H9 (cell line): ENCODE results near the gene FRYL. TPM values are rescaled to one million over a fixed set of nuclear protein-coding genes. Genes with fewer than 3 reads are reported as not detected.
A peak's percentile ranks its signal among the peaks of the same experiment; 100 is the strongest.

ENCODE experiments used
- DNase-seq: peaks from one replicate; pipeline ENCODE4 v3.0.0-alpha.2; 2017
- H2AFZ ChIP-seq: one replicate; pipeline ENCODE4 v1.6.1; 2013; ENCODE audit warnings: mild to moderate bottlenecking, low read length, control low read depth, moderate library complexity
- H2AK5ac ChIP-seq: 2 replicates; pipeline ENCODE4 v1.6.1; 2013; ENCODE audit warnings: low read length, control low read depth, mixed read lengths; ENCODE audit not compliant: insufficient read length
- H2BK120ac ChIP-seq: one replicate; pipeline ENCODE4 v1.6.1; 2013; ENCODE audit warnings: low read depth, mild to moderate bottlenecking, low read length, control low read depth, inconsistent platforms; ENCODE audit not compliant: poor library complexity, severe bottlenecking
- H2BK12ac ChIP-seq: 2 replicates; pipeline ENCODE4 v1.6.1; 2013; ENCODE audit warnings: low read length, control low read depth, mixed read lengths, low read depth; ENCODE audit not compliant: insufficient read length
- H2BK15ac ChIP-seq: 2 replicates; pipeline ENCODE4 v1.6.1; 2013; ENCODE audit warnings: low read depth, low read length, control low read depth
- H2BK20ac ChIP-seq: one replicate; pipeline ENCODE4 v1.6.1; 2013; ENCODE audit warnings: low read depth, mild to moderate bottlenecking, low read length, control low read depth, inconsistent platforms; ENCODE audit not compliant: poor library complexity, severe bottlenecking
- H2BK5ac ChIP-seq: 2 replicates; pipeline ENCODE4 v1.6.1; 2013; ENCODE audit warnings: low read length, control low read depth, mixed read lengths; ENCODE audit not compliant: insufficient read length
- H3K14ac ChIP-seq: 2 replicates; pipeline ENCODE4 v1.6.1; 2013; ENCODE audit warnings: low read length, control low read depth; ENCODE audit not compliant: insufficient read depth
- H3K18ac ChIP-seq: 2 replicates; pipeline ENCODE4 v1.6.1; 2013; ENCODE audit warnings: low read depth, mild to moderate bottlenecking, mixed read lengths, low read length, control low read depth; ENCODE audit not compliant: insufficient read length
- H3K23ac ChIP-seq: 2 replicates; pipeline ENCODE4 v1.6.1; 2013; ENCODE audit warnings: low read length, control low read depth, mixed read lengths, low read depth; ENCODE audit not compliant: insufficient read length
- H3K23me2 ChIP-seq: 2 replicates; pipeline ENCODE4 v1.6.1; 2013; ENCODE audit warnings: low read depth, mild to moderate bottlenecking, mixed read lengths, low read length, control low read depth; ENCODE audit not compliant: insufficient read length, poor library complexity, severe bottlenecking
- H3K27ac ChIP-seq: 2 replicates; pipeline ENCODE4 v1.5.1; 2013; ENCODE audit warnings: low read length, control low read depth, mixed read lengths, low read depth; ENCODE audit not compliant: insufficient read length
- H3K27me3 ChIP-seq: 2 replicates; pipeline ENCODE4 v1.6.1; 2013; ENCODE audit warnings: low read length, control low read depth, inconsistent platforms; ENCODE audit not compliant: insufficient read depth
- H3K4ac ChIP-seq: 2 replicates; pipeline ENCODE4 v1.6.1; 2013; ENCODE audit warnings: low read depth, mild to moderate bottlenecking, control low read depth, inconsistent platforms, low read length, moderate library complexity
- H3K4me1 ChIP-seq: 2 replicates; pipeline ENCODE4 v1.6.1; 2013; ENCODE audit warnings: low read length, control low read depth, inconsistent platforms; ENCODE audit not compliant: insufficient read depth
- H3K4me2 ChIP-seq: 2 replicates; pipeline ENCODE4 v1.6.1; 2013; ENCODE audit warnings: low read length, control low read depth, mixed read lengths; ENCODE audit not compliant: insufficient read length, insufficient read depth
- H3K56ac ChIP-seq: 2 replicates; pipeline ENCODE4 v1.6.1; 2013; ENCODE audit warnings: low read depth, mild to moderate bottlenecking, mixed read lengths, low read length, control low read depth; ENCODE audit not compliant: insufficient read length
- H3K79me1 ChIP-seq: 2 replicates; pipeline ENCODE4 v1.6.1; 2013; ENCODE audit warnings: low read depth, mild to moderate bottlenecking, moderate library complexity, low read length, control low read depth, inconsistent platforms; ENCODE audit not compliant: insufficient read depth, poor library complexity, severe bottlenecking
- H3K79me2 ChIP-seq: 2 replicates; pipeline ENCODE4 v1.6.1; 2013; ENCODE audit warnings: low read length, control low read depth, inconsistent platforms; ENCODE audit not compliant: insufficient read depth
- H3K9ac ChIP-seq: 2 replicates; pipeline ENCODE4 v1.6.1; 2013; ENCODE audit warnings: low read length, control low read depth, mixed read lengths; ENCODE audit not compliant: insufficient read length; ENCODE audit errors: extremely low read depth
- H3K9me3 ChIP-seq: one replicate; pipeline ENCODE4 v1.6.1; 2013; ENCODE audit warnings: low read depth, low read length, inconsistent platforms; ENCODE audit not compliant: control insufficient read depth
- H3T11ph ChIP-seq: one replicate; pipeline ENCODE4 v1.6.1; 2013; ENCODE audit warnings: mild to moderate bottlenecking, low read length, control low read depth, inconsistent platforms
- H4K20me1 ChIP-seq: one replicate; pipeline ENCODE4 v1.6.1; 2013; ENCODE audit not compliant: control insufficient read depth, insufficient read length, insufficient read depth
- H4K5ac ChIP-seq: 2 replicates; pipeline ENCODE4 v1.6.1; 2013; ENCODE audit warnings: low read depth, mild to moderate bottlenecking, mixed read lengths, low read length, control low read depth; ENCODE audit not compliant: insufficient read length
- H4K8ac ChIP-seq: replicated peaks from 2 replicates; pipeline ENCODE4 v1.6.1; 2013; ENCODE audit warnings: low read length, control low read depth, mixed read lengths, low read depth; ENCODE audit not compliant: insufficient read length
- H4K91ac ChIP-seq: 2 replicates; pipeline ENCODE4 v1.6.1; 2013; ENCODE audit warnings: low read depth, mild to moderate bottlenecking, moderate library complexity, mixed read lengths, low read length, control low read depth; ENCODE audit not compliant: insufficient read length
- H3K27ac Mint-ChIP-seq, 3 experiments: 2 replicates in 2 of 3; 3 replicates in 1 of 3; pipeline ENCODE4 v1.8.0; 2020 to 2021; ENCODE audit warnings: mixed read lengths in 3 of 3, mild to moderate bottlenecking in 1 of 3, moderate library complexity in 1 of 3
- H3K27me3 Mint-ChIP-seq: 2 replicates; pipeline ENCODE4 v1.8.0; 2021; ENCODE audit warnings: low read depth, mild to moderate bottlenecking, moderate library complexity, mixed read lengths
- H3K36me3 Mint-ChIP-seq, 3 experiments: 2 replicates in 2 of 3; 3 replicates in 1 of 3; pipeline ENCODE4 v1.8.0; 2020 to 2021; ENCODE audit warnings: low read depth in 3 of 3, mixed read lengths in 3 of 3; ENCODE audit not compliant: insufficient read depth in 1 of 3
- H3K4me1 Mint-ChIP-seq, 2 experiments: 2 replicates each; pipeline ENCODE4 v1.8.0; 2020; ENCODE audit warnings: mixed read lengths in 2 of 2
- H3K4me3 Mint-ChIP-seq, 2 experiments: 2 replicates in 1 of 2; 3 replicates in 1 of 2; pipeline ENCODE4 v1.8.0; 2020 to 2021; ENCODE audit warnings: mild to moderate bottlenecking in 2 of 2, mixed read lengths in 2 of 2, moderate library complexity in 1 of 2
- H3K9me3 Mint-ChIP-seq, 2 experiments: 2 replicates in 1 of 2; 3 replicates in 1 of 2; pipeline ENCODE4 v1.8.0; 2020; ENCODE audit warnings: mild to moderate bottlenecking in 2 of 2, mixed read lengths in 2 of 2, moderate library complexity in 1 of 2
- WGBS: extraction: QIAGEN DNeasy Blood & Tissue Kit; methylation state at CpG from one replicate; pipeline ENCODE4 v1.1.7; 2013; ENCODE audit warnings: missing lambda C conversion rate, low lambda C conversion rate, mixed read lengths; ENCODE audit not compliant: insufficient read length; ENCODE audit errors: extremely low coverage; 5-methylcytosine and 5-hydroxymethylcytosine counted together
- total RNA-seq: library from RNA; stranded (reverse); gene quantifications from 2 replicates; pipeline ENCODE4 v1.2.1, GENCODE V29; 2021
- TF ChIP-seq, protein P1 (sequence below): fragments of 200-600 bp; sonication (generic); conservative IDR thresholded peaks from 3 replicates; pipeline ENCODE4 v1.8.0; 2021; ENCODE audit warnings: antibody characterized with exemption, mild to moderate bottlenecking

The FRYL gene
- total RNA-seq, 1 experiment from 2014 or later = 31.5 TPM

DNA sequence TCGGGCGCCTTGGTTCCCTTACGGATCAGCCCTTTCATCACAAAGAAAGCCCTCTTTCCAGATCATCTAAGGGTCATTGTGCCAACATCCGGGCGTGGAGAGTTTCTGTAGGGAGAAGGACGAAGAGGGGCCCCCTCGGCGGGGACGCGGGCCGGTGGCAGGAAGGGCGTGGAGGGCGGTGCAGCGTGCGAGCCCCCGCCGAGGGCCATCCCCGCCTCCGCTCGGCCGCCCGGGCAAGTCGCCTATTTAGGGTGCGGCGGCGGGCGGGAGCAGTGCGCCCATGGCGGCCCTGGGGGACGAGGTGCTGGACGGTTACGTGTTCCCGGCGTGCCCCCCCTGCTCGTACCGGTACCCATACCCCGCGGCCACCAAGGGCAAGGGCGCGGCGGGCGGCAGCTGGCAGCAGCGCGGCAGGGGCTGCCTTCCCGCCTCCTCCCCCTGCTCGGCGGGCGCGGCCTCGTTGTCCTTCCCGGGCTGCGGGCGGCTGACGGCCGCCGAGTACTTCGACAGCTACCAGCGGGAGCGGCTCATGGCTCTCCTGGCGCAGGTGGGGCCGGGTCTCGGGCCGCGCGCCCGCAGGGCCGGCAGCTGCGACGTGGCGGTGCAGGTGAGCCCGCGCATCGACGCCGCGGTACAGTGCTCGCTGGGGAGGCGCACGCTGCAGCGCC, 289.9 kb downstream of the FRYL start, which contains the start of gene ZAR1:
TSS of gene ZAR1 (plus strand) at position 241 of the 668 bp plus-strand sequence. CDS start at position 281, 40 bp downstream.
- no peak within 1 kb of the TSS for H3K4ac ChIP-seq
- Mint-ChIP-seq H3K9me3 (no peaks in the 10 kb centered on the region), H3K27me3 (peaks cover 68% of the 10 kb centered on the region), H3K4me1 (peaks cover 5 to 9% of the 10 kb centered on the region in 2 experiments), H3K27ac (no peak within 1 kb of the TSS), H3K36me3 (no peaks in the 10 kb centered on the region), H3K4me3 (peak within 1 kb of the TSS; percentile 57 to 83)
- no peaks in the 10 kb centered on the region for H4K20me1 ChIP-seq
- H2AFZ ChIP-seq = no peak within 1 kb of the TSS
- no peak within 1 kb of the TSS for H3K23ac ChIP-seq
- H3K14ac ChIP-seq = no peak within 1 kb of the TSS
- no CpG with 5 or more reads among the region's 80 CpGs for WGBS
- H2BK20ac ChIP-seq = no peak within 1 kb of the TSS
- no peak within 1 kb of the TSS for H3K27ac ChIP-seq
- no peaks in the 10 kb centered on the region for H3K4me1 ChIP-seq
- no peak within 1 kb of the TSS; the same call in 1 of the 2 replicates for H2BK15ac ChIP-seq
- no peak within 1 kb of the TSS for H3T11ph ChIP-seq
- no peak within 1 kb of the TSS for H4K91ac ChIP-seq
- peak within 1 kb of the TSS; percentile 60 for H3K4me2 ChIP-seq
- H2BK5ac ChIP-seq = no peak within 1 kb of the TSS
- H3K23me2 ChIP-seq = peaks cover 5% of the 10 kb centered on the region
- TF ChIP-seq, protein P1, sequence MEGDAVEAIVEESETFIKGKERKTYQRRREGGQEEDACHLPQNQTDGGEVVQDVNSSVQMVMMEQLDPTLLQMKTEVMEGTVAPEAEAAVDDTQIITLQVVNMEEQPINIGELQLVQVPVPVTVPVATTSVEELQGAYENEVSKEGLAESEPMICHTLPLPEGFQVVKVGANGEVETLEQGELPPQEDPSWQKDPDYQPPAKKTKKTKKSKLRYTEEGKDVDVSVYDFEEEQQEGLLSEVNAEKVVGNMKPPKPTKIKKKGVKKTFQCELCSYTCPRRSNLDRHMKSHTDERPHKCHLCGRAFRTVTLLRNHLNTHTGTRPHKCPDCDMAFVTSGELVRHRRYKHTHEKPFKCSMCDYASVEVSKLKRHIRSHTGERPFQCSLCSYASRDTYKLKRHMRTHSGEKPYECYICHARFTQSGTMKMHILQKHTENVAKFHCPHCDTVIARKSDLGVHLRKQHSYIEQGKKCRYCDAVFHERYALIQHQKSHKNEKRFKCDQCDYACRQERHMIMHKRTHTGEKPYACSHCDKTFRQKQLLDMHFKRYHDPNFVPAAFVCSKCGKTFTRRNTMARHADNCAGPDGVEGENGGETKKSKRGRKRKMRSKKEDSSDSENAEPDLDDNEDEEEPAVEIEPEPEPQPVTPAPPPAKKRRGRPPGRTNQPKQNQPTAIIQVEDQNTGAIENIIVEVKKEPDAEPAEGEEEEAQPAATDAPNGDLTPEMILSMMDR = no peak
- no peak within 1 kb of the TSS for H2AK5ac ChIP-seq
- no peak within 1 kb of the TSS for H3K18ac ChIP-seq
- no peaks in the 10 kb centered on the region for H3K9me3 ChIP-seq
- no peak within 1 kb of the TSS for H2BK12ac ChIP-seq
- H4K5ac ChIP-seq = no peak within 1 kb of the TSS
- H4K8ac ChIP-seq = no peak within 1 kb of the TSS
- H3K79me1 ChIP-seq = no peaks in the 10 kb centered on the region
- no peak within 1 kb of the TSS for H3K9ac ChIP-seq
- no peak within 1 kb of the TSS for H2BK120ac ChIP-seq
- peaks cover 11% of the 10 kb centered on the region; the same call in 1 of the 2 replicates for H3K27me3 ChIP-seq
- H3K56ac ChIP-seq = no peak within 1 kb of the TSS
- DNase-seq = peak; percentile 49
- no peaks in the 10 kb centered on the region for H3K79me2 ChIP-seq
